H9 (cell line): ENCODE measurements around the gene PIK3R4. TPM values are rescaled to one million over a fixed set of nuclear protein-coding genes. Genes with fewer than 3 reads are reported as not detected.

Experiments used
- DNase-seq: peaks from one replicate; pipeline ENCODE4 v3.0.0-alpha.2; 2017
- H2AFZ ChIP-seq: one replicate; pipeline ENCODE4 v1.6.1; 2013; ENCODE audit warnings: mild to moderate bottlenecking, low read length, control low read depth, moderate library complexity
- H2AK5ac ChIP-seq: 2 replicates; pipeline ENCODE4 v1.6.1; 2013; ENCODE audit warnings: low read length, control low read depth, mixed read lengths; ENCODE audit not compliant: insufficient read length
- H2BK120ac ChIP-seq: one replicate; pipeline ENCODE4 v1.6.1; 2013; ENCODE audit warnings: low read depth, mild to moderate bottlenecking, low read length, control low read depth, inconsistent platforms; ENCODE audit not compliant: poor library complexity, severe bottlenecking
- H2BK12ac ChIP-seq: 2 replicates; pipeline ENCODE4 v1.6.1; 2013; ENCODE audit warnings: low read length, control low read depth, mixed read lengths, low read depth; ENCODE audit not compliant: insufficient read length
- H2BK15ac ChIP-seq: 2 replicates; pipeline ENCODE4 v1.6.1; 2013; ENCODE audit warnings: low read depth, low read length, control low read depth
- H2BK20ac ChIP-seq: one replicate; pipeline ENCODE4 v1.6.1; 2013; ENCODE audit warnings: low read depth, mild to moderate bottlenecking, low read length, control low read depth, inconsistent platforms; ENCODE audit not compliant: poor library complexity, severe bottlenecking
- H2BK5ac ChIP-seq: 2 replicates; pipeline ENCODE4 v1.6.1; 2013; ENCODE audit warnings: low read length, control low read depth, mixed read lengths; ENCODE audit not compliant: insufficient read length
- H3K14ac ChIP-seq: 2 replicates; pipeline ENCODE4 v1.6.1; 2013; ENCODE audit warnings: low read length, control low read depth; ENCODE audit not compliant: insufficient read depth
- H3K18ac ChIP-seq: 2 replicates; pipeline ENCODE4 v1.6.1; 2013; ENCODE audit warnings: low read depth, mild to moderate bottlenecking, mixed read lengths, low read length, control low read depth; ENCODE audit not compliant: insufficient read length
- H3K23ac ChIP-seq: 2 replicates; pipeline ENCODE4 v1.6.1; 2013; ENCODE audit warnings: low read length, control low read depth, mixed read lengths, low read depth; ENCODE audit not compliant: insufficient read length
- H3K23me2 ChIP-seq: 2 replicates; pipeline ENCODE4 v1.6.1; 2013; ENCODE audit warnings: low read depth, mild to moderate bottlenecking, mixed read lengths, low read length, control low read depth; ENCODE audit not compliant: insufficient read length, poor library complexity, severe bottlenecking
- H3K27ac ChIP-seq: 2 replicates; pipeline ENCODE4 v1.5.1; 2013; ENCODE audit warnings: low read length, control low read depth, mixed read lengths, low read depth; ENCODE audit not compliant: insufficient read length
- H3K27me3 ChIP-seq: 2 replicates; pipeline ENCODE4 v1.6.1; 2013; ENCODE audit warnings: low read length, control low read depth, inconsistent platforms; ENCODE audit not compliant: insufficient read depth
- H3K4ac ChIP-seq: 2 replicates; pipeline ENCODE4 v1.6.1; 2013; ENCODE audit warnings: low read depth, mild to moderate bottlenecking, control low read depth, inconsistent platforms, low read length, moderate library complexity
- H3K4me1 ChIP-seq: 2 replicates; pipeline ENCODE4 v1.6.1; 2013; ENCODE audit warnings: low read length, control low read depth, inconsistent platforms; ENCODE audit not compliant: insufficient read depth
- H3K4me2 ChIP-seq: 2 replicates; pipeline ENCODE4 v1.6.1; 2013; ENCODE audit warnings: low read length, control low read depth, mixed read lengths; ENCODE audit not compliant: insufficient read length, insufficient read depth
- H3K56ac ChIP-seq: 2 replicates; pipeline ENCODE4 v1.6.1; 2013; ENCODE audit warnings: low read depth, mild to moderate bottlenecking, mixed read lengths, low read length, control low read depth; ENCODE audit not compliant: insufficient read length
- H3K79me1 ChIP-seq: 2 replicates; pipeline ENCODE4 v1.6.1; 2013; ENCODE audit warnings: low read depth, mild to moderate bottlenecking, moderate library complexity, low read length, control low read depth, inconsistent platforms; ENCODE audit not compliant: insufficient read depth, poor library complexity, severe bottlenecking
- H3K79me2 ChIP-seq: 2 replicates; pipeline ENCODE4 v1.6.1; 2013; ENCODE audit warnings: low read length, control low read depth, inconsistent platforms; ENCODE audit not compliant: insufficient read depth
- H3K9ac ChIP-seq: 2 replicates; pipeline ENCODE4 v1.6.1; 2013; ENCODE audit warnings: low read length, control low read depth, mixed read lengths; ENCODE audit not compliant: insufficient read length; ENCODE audit errors: extremely low read depth
- H3K9me3 ChIP-seq: one replicate; pipeline ENCODE4 v1.6.1; 2013; ENCODE audit warnings: low read depth, low read length, inconsistent platforms; ENCODE audit not compliant: control insufficient read depth
- H3T11ph ChIP-seq: one replicate; pipeline ENCODE4 v1.6.1; 2013; ENCODE audit warnings: mild to moderate bottlenecking, low read length, control low read depth, inconsistent platforms
- H4K20me1 ChIP-seq: one replicate; pipeline ENCODE4 v1.6.1; 2013; ENCODE audit not compliant: control insufficient read depth, insufficient read length, insufficient read depth
- H4K5ac ChIP-seq: 2 replicates; pipeline ENCODE4 v1.6.1; 2013; ENCODE audit warnings: low read depth, mild to moderate bottlenecking, mixed read lengths, low read length, control low read depth; ENCODE audit not compliant: insufficient read length
- H4K8ac ChIP-seq: replicated peaks from 2 replicates; pipeline ENCODE4 v1.6.1; 2013; ENCODE audit warnings: low read length, control low read depth, mixed read lengths, low read depth; ENCODE audit not compliant: insufficient read length
- H4K91ac ChIP-seq: 2 replicates; pipeline ENCODE4 v1.6.1; 2013; ENCODE audit warnings: low read depth, mild to moderate bottlenecking, moderate library complexity, mixed read lengths, low read length, control low read depth; ENCODE audit not compliant: insufficient read length
- H3K27ac Mint-ChIP-seq, 3 experiments: 2 replicates in 2 of 3; 3 replicates in 1 of 3; pipeline ENCODE4 v1.8.0; 2020 to 2021; ENCODE audit warnings: mixed read lengths in 3 of 3, mild to moderate bottlenecking in 1 of 3, moderate library complexity in 1 of 3
- H3K27me3 Mint-ChIP-seq: 2 replicates; pipeline ENCODE4 v1.8.0; 2021; ENCODE audit warnings: low read depth, mild to moderate bottlenecking, moderate library complexity, mixed read lengths
- H3K36me3 Mint-ChIP-seq, 3 experiments: 2 replicates in 2 of 3; 3 replicates in 1 of 3; pipeline ENCODE4 v1.8.0; 2020 to 2021; ENCODE audit warnings: low read depth in 3 of 3, mixed read lengths in 3 of 3; ENCODE audit not compliant: insufficient read depth in 1 of 3
- H3K4me1 Mint-ChIP-seq, 2 experiments: 2 replicates each; pipeline ENCODE4 v1.8.0; 2020; ENCODE audit warnings: mixed read lengths in 2 of 2
- H3K4me3 Mint-ChIP-seq, 2 experiments: 2 replicates in 1 of 2; 3 replicates in 1 of 2; pipeline ENCODE4 v1.8.0; 2020 to 2021; ENCODE audit warnings: mild to moderate bottlenecking in 2 of 2, mixed read lengths in 2 of 2, moderate library complexity in 1 of 2
- H3K9me3 Mint-ChIP-seq, 2 experiments: 2 replicates in 1 of 2; 3 replicates in 1 of 2; pipeline ENCODE4 v1.8.0; 2020; ENCODE audit warnings: mild to moderate bottlenecking in 2 of 2, mixed read lengths in 2 of 2, moderate library complexity in 1 of 2
- CTCF ChIP-seq: fragments of 200-600 bp; sonication (generic); conservative IDR thresholded peaks from 3 replicates; pipeline ENCODE4 v1.8.0; 2021; ENCODE audit warnings: antibody characterized with exemption, mild to moderate bottlenecking
- WGBS: extraction: QIAGEN DNeasy Blood & Tissue Kit; methylation state at CpG from one replicate; pipeline ENCODE4 v1.1.7; 2013; ENCODE audit warnings: missing lambda C conversion rate, low lambda C conversion rate, mixed read lengths; ENCODE audit not compliant: insufficient read length; ENCODE audit errors: extremely low coverage; 5-methylcytosine and 5-hydroxymethylcytosine counted together
- total RNA-seq: library from RNA; stranded (reverse); gene quantifications from 2 replicates; pipeline ENCODE4 v1.2.1, GENCODE V29; 2021

PIK3R4 gene
- total RNA-seq, 1 experiment from 2014 or later, result 28.6 TPM

GRCh38 chr3:130679218-130679617 lies 67.4 kb downstream of the PIK3R4 start:
- no peak for TF ChIP-seq CTCF
- Histone ChIP-seq H3K79me2 (no peaks in the 10 kb centered on the region), H3K27me3 (no peaks in the 10 kb centered on the region), H3K4me1 (no peaks in the 10 kb centered on the region), H4K20me1 (no peaks in the 10 kb centered on the region), H3K14ac (no peak overlapping the region), H2BK20ac (no peak overlapping the region), H3K9ac (no peak overlapping the region), H3K4me2 (no peak overlapping the region), H3K23ac (no peak overlapping the region), H2BK15ac (no peak overlapping the region), H3T11ph (no peak overlapping the region), H3K18ac (no peak overlapping the region), H3K23me2 (no peaks in the 10 kb centered on the region), H2BK5ac (no peak overlapping the region), H2BK120ac (no peak overlapping the region), H4K5ac (no peak overlapping the region), H3K56ac (no peak overlapping the region), H4K91ac (no peak overlapping the region), H2BK12ac (no peak overlapping the region), H2AFZ (no peak overlapping the region), H3K4ac (no peak overlapping the region), H3K79me1 (no peaks in the 10 kb centered on the region), H2AK5ac (no peak overlapping the region), H4K8ac (no peak overlapping the region), H3K9me3 (no peaks in the 10 kb centered on the region), H3K27ac (no peak overlapping the region)
- no peaks in the 10 kb centered on the region for H3K4me1 Mint-ChIP-seq
- H3K36me3 Mint-ChIP-seq, result peaks cover 11 to 48% (median 42%) of the 10 kb centered on the region in 3 experiments; a peak in 6 of 7 replicates
- H3K27ac Mint-ChIP-seq, result no peak overlapping the region
- no peaks in the 10 kb centered on the region for H3K27me3 Mint-ChIP-seq
- no peak overlapping the region for H3K4me3 Mint-ChIP-seq
- DNase-seq, result no peak
- H3K9me3 Mint-ChIP-seq, result no peaks in the 10 kb centered on the region
- WGBS, result no CpG with 5 or more reads among the region's 7 CpGs
